ENCODE results near the gene MARVELD1.

DNA sequence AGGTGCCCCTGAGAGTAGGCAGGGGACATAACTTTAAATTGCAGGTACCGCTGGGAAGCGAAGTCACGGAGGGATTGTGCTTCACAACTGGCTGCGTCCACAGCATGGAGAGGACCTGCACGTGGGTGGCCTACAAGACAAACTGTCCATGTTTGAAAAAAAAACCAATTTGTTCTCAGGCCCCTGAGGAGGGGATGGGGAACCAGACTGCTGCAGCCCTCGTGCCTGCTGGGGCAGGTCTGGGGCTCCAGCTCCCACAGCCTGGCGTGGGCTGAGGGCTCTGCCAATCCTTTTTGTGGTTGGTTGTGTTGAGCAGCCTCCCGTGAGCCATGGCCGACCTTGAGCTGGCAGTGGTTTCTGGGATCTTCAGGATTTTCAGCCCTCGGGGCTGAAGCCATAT lies 48.5 kb downstream of the MARVELD1 start:
- no peak for TF ChIP-seq EP300 (IDR thresholded peaks at IDR 0.05)
- no peak for TF ChIP-seq POLR2A (IDR thresholded peaks at IDR 0.05; ENCODE audit: low read length)
- TF ChIP-seq, protein P1, sequence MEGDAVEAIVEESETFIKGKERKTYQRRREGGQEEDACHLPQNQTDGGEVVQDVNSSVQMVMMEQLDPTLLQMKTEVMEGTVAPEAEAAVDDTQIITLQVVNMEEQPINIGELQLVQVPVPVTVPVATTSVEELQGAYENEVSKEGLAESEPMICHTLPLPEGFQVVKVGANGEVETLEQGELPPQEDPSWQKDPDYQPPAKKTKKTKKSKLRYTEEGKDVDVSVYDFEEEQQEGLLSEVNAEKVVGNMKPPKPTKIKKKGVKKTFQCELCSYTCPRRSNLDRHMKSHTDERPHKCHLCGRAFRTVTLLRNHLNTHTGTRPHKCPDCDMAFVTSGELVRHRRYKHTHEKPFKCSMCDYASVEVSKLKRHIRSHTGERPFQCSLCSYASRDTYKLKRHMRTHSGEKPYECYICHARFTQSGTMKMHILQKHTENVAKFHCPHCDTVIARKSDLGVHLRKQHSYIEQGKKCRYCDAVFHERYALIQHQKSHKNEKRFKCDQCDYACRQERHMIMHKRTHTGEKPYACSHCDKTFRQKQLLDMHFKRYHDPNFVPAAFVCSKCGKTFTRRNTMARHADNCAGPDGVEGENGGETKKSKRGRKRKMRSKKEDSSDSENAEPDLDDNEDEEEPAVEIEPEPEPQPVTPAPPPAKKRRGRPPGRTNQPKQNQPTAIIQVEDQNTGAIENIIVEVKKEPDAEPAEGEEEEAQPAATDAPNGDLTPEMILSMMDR (IDR thresholded peaks at IDR 0.05): no peak
- TF ChIP-seq JUNB (IDR thresholded peaks at IDR 0.05): no peak
- no peak for TF ChIP-seq RAD21 (conservative IDR thresholded peaks at IDR 0.05 in 1 of 2, IDR thresholded peaks at IDR 0.05 in 1 of 2)
- TF ChIP-seq BHLHE40 (IDR thresholded peaks at IDR 0.05; ENCODE audit: low read depth, low read length): no peak
- TF ChIP-seq PHF8 (IDR thresholded peaks at IDR 0.05; ENCODE audit: borderline replicate concordance, low read depth): no peak
- TF ChIP-seq HDAC2 (IDR thresholded peaks at IDR 0.05): no peak
- no peak for TF ChIP-seq CHD4 (IDR thresholded peaks at IDR 0.05; ENCODE audit: borderline replicate concordance)
- no peak for TF ChIP-seq CBX2 (IDR thresholded peaks at IDR 0.05; ENCODE audit: borderline replicate concordance, low read depth)
- TF ChIP-seq, protein P2, sequence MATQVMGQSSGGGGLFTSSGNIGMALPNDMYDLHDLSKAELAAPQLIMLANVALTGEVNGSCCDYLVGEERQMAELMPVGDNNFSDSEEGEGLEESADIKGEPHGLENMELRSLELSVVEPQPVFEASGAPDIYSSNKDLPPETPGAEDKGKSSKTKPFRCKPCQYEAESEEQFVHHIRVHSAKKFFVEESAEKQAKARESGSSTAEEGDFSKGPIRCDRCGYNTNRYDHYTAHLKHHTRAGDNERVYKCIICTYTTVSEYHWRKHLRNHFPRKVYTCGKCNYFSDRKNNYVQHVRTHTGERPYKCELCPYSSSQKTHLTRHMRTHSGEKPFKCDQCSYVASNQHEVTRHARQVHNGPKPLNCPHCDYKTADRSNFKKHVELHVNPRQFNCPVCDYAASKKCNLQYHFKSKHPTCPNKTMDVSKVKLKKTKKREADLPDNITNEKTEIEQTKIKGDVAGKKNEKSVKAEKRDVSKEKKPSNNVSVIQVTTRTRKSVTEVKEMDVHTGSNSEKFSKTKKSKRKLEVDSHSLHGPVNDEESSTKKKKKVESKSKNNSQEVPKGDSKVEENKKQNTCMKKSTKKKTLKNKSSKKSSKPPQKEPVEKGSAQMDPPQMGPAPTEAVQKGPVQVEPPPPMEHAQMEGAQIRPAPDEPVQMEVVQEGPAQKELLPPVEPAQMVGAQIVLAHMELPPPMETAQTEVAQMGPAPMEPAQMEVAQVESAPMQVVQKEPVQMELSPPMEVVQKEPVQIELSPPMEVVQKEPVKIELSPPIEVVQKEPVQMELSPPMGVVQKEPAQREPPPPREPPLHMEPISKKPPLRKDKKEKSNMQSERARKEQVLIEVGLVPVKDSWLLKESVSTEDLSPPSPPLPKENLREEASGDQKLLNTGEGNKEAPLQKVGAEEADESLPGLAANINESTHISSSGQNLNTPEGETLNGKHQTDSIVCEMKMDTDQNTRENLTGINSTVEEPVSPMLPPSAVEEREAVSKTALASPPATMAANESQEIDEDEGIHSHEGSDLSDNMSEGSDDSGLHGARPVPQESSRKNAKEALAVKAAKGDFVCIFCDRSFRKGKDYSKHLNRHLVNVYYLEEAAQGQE (IDR thresholded peaks at IDR 0.05): no peak
- no peak for TF ChIP-seq NR3C1 (IDR thresholded peaks at IDR 0.05)
- TF ChIP-seq MAFK (IDR thresholded peaks at IDR 0.05; ENCODE audit: partially characterized antibody): no peak
- no peak for TF ChIP-seq HOXA7 (CRISPR knock-in tag; IDR thresholded peaks at IDR 0.05)
